Loucy (cell line): Measurements from ENCODE around the gene KLF13.
A peak's percentile ranks its signal among the peaks of the same experiment; 100 is the strongest.

ENCODE experiments used
- H2AFZ ChIP-seq: fragments of 200-600 bp; sonication (generic); 2 replicates; pipeline ENCODE4 v1.6.0; 2016; ENCODE audit warnings: antibody characterized with exemption, mild to moderate bottlenecking, low read length, moderate library complexity
- H3F3A ChIP-seq: fragments of 200-600 bp; 2 replicates; pipeline ENCODE4 v1.6.0; 2016; ENCODE audit warnings: antibody characterized with exemption, low read depth, mild to moderate bottlenecking
- H3K27me3 ChIP-seq: fragments of 200-600 bp; sonication (generic); 2 replicates; pipeline ENCODE4 v1.6.1; 2014; ENCODE audit warnings: low read length, mild to moderate bottlenecking; ENCODE audit not compliant: insufficient read depth, poor library complexity, severe bottlenecking
- H3K36me3 ChIP-seq: fragments of 200-600 bp; sonication (generic); 2 replicates; pipeline ENCODE4 v1.6.1; 2016; ENCODE audit warnings: low read length; ENCODE audit not compliant: insufficient read depth
- H3K4me1 ChIP-seq: fragments of 200-600 bp; sonication (generic); 2 replicates; pipeline ENCODE4 v1.5.1; 2014; ENCODE audit warnings: low read length, mild to moderate bottlenecking; ENCODE audit not compliant: insufficient read depth, poor library complexity, severe bottlenecking
- H3K4me2 ChIP-seq: fragments of 200-600 bp; sonication (generic); 2 replicates; pipeline ENCODE4 v1.6.0; 2014; ENCODE audit warnings: antibody characterized with exemption, low read length, low read depth, mild to moderate bottlenecking; ENCODE audit not compliant: poor library complexity, severe bottlenecking
- H3K4me3 ChIP-seq: fragments of 200-600 bp; sonication (generic); 2 replicates; pipeline ENCODE4 v1.5.1; 2014; ENCODE audit warnings: low read length, mild to moderate bottlenecking, mixed read lengths; ENCODE audit not compliant: poor library complexity, severe bottlenecking
- H3K79me2 ChIP-seq: fragments of 200-600 bp; sonication (generic); 2 replicates; pipeline ENCODE4 v1.6.1; 2014; ENCODE audit warnings: low read length; ENCODE audit not compliant: insufficient read depth
- H3K9ac ChIP-seq: fragments of 200-600 bp; sonication (generic); 2 replicates; pipeline ENCODE4 v1.6.0; 2014; ENCODE audit warnings: mild to moderate bottlenecking, low read depth, low read length, moderate library complexity; ENCODE audit not compliant: poor library complexity, severe bottlenecking
- H3K9me2 ChIP-seq: fragments of 200-600 bp; sonication (generic); replicated peaks from 2 replicates; pipeline ENCODE4 v1.6.1; 2016; ENCODE audit warnings: low read depth, low read length, mixed read lengths
- H3K9me3 ChIP-seq: fragments of 200-600 bp; sonication (generic); 2 replicates; pipeline ENCODE4 v1.6.1; 2014; ENCODE audit warnings: mild to moderate bottlenecking, antibody characterized with exemption, low read length, low read depth; ENCODE audit not compliant: insufficient read depth
- H4K20me1 ChIP-seq: fragments of 200-600 bp; sonication (generic); 2 replicates; pipeline ENCODE4 v1.6.0; 2014; ENCODE audit warnings: antibody characterized with exemption, low read length, mild to moderate bottlenecking; ENCODE audit not compliant: insufficient read depth, poor library complexity, severe bottlenecking
- EZH2phosphoT487 ChIP-seq: fragments of 200-600 bp; IDR thresholded peaks from 2 replicates; pipeline ENCODE4 v1.6.1; 2018; ENCODE audit warnings: antibody characterized with exemption, mild to moderate bottlenecking, moderate library complexity, borderline replicate concordance
- TF ChIP-seq, protein P1 (sequence below): fragments of 200-600 bp; sonication (generic); conservative IDR thresholded peaks from 2 replicates; pipeline ENCODE4 v1.5.1; 2014; ENCODE audit warnings: mild to moderate bottlenecking, antibody characterized with exemption, low read length

The KLF13 gene

DNA sequence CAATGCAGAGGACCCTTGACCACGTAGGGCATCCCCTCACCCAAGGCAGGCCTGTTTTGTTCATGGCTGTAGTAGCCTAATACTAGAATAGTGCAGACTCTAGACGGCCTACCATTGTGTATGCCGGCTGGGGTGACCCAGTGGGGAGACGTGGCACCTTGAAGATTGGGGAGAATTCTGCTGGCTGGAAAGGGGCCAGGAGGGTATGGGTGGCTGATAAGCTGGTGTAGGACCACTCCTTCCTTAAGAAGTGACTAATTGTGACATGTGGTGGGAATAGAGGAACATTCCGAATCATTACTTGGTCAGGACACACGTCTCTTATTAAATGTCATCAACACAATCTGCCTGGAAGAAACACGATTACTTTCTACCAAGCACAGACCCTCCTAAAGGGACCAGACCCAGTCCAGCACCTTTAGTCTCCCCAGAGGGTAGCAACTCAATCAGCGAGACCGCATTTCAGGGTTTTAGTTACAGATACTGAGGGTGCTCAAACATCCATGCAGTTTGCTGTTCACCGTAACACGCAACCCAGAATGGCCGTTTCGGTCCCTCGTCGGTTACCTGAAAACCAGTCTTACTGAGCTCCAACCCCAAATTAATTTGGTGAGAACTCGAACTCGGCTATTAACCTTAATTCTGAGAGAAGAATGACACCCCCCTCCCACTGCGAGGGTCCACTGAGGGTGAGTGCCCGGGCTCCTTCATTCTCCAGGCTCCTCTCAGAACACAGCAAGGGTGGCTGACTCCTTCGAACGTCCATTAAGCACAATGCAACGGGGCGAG, 1.6 kb upstream of the KLF13 start:
- peak overlapping the region; percentile 95 for H3K4me2 ChIP-seq
- peaks cover 37% of the 10 kb centered on the region for H3K79me2 ChIP-seq
- H4K20me1 ChIP-seq: peaks cover 23% of the 10 kb centered on the region
- TF ChIP-seq, protein P1, sequence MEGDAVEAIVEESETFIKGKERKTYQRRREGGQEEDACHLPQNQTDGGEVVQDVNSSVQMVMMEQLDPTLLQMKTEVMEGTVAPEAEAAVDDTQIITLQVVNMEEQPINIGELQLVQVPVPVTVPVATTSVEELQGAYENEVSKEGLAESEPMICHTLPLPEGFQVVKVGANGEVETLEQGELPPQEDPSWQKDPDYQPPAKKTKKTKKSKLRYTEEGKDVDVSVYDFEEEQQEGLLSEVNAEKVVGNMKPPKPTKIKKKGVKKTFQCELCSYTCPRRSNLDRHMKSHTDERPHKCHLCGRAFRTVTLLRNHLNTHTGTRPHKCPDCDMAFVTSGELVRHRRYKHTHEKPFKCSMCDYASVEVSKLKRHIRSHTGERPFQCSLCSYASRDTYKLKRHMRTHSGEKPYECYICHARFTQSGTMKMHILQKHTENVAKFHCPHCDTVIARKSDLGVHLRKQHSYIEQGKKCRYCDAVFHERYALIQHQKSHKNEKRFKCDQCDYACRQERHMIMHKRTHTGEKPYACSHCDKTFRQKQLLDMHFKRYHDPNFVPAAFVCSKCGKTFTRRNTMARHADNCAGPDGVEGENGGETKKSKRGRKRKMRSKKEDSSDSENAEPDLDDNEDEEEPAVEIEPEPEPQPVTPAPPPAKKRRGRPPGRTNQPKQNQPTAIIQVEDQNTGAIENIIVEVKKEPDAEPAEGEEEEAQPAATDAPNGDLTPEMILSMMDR: no peak
- no peak for TF ChIP-seq EZH2phosphoT487
- peaks cover 3% of the 10 kb centered on the region; the same call in 1 of the 2 replicates for H3F3A ChIP-seq
- H3K36me3 ChIP-seq: no peaks in the 10 kb centered on the region
- H2AFZ ChIP-seq: peak overlapping the region; percentile 4; the same call in 1 of the 2 replicates
- peaks cover 30% of the 10 kb centered on the region for H3K4me1 ChIP-seq
- no peaks in the 10 kb centered on the region for H3K9me2 ChIP-seq
- peak overlapping the region; percentile 77 for H3K4me3 ChIP-seq
- no peaks in the 10 kb centered on the region for H3K9me3 ChIP-seq
- peak overlapping the region; percentile 87 for H3K9ac ChIP-seq
- H3K27me3 ChIP-seq: no peaks in the 10 kb centered on the region

DNA sequence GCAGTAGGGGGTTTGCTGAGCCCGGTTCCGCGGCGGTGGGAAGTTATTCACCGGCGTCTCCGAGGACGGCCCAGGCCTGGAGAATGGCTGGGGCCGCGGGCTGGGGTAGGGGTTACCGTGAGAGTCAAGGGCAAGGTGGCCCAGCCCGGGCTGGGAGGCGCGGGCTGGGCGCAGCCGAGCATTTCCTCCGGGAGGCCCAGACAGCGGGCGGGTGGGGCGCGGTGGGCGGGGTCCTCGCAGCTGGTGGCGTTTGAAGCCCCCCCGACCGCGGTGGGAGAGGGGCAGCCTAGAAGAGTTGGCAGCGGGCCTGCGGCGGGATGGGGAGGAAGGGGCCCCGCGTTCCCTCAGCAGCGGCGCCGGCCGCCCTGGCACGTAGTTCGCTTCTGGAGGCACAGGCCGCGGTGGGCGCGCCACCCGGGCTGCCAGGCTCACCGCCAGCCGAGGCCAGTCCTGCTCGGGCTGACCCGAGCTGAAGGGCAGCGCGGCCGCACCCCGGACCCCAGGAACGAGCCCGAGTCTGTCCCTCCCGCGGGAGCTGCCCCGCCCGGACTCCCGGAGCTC, 960 bp upstream of the KLF13 start:
- Histone ChIP-seq H3K4me2 (peak overlapping the region; percentile 95), H3K9ac (peak overlapping the region; percentile 87), H3K9me2 (no peaks in the 10 kb centered on the region), H3K79me2 (peaks cover 44% of the 10 kb centered on the region), H3K27me3 (no peaks in the 10 kb centered on the region), H3F3A (peaks cover 3% of the 10 kb centered on the region; the same call in 1 of the 2 replicates), H4K20me1 (peaks cover 30% of the 10 kb centered on the region), H2AFZ (peak overlapping the region; percentile 32), H3K4me1 (peaks cover 37% of the 10 kb centered on the region), H3K4me3 (peak overlapping the region; percentile 77), H3K36me3 (no peaks in the 10 kb centered on the region), H3K9me3 (no peaks in the 10 kb centered on the region)
- no peak for TF ChIP-seq EZH2phosphoT487
- TF ChIP-seq, protein P1: no peak

DNA sequence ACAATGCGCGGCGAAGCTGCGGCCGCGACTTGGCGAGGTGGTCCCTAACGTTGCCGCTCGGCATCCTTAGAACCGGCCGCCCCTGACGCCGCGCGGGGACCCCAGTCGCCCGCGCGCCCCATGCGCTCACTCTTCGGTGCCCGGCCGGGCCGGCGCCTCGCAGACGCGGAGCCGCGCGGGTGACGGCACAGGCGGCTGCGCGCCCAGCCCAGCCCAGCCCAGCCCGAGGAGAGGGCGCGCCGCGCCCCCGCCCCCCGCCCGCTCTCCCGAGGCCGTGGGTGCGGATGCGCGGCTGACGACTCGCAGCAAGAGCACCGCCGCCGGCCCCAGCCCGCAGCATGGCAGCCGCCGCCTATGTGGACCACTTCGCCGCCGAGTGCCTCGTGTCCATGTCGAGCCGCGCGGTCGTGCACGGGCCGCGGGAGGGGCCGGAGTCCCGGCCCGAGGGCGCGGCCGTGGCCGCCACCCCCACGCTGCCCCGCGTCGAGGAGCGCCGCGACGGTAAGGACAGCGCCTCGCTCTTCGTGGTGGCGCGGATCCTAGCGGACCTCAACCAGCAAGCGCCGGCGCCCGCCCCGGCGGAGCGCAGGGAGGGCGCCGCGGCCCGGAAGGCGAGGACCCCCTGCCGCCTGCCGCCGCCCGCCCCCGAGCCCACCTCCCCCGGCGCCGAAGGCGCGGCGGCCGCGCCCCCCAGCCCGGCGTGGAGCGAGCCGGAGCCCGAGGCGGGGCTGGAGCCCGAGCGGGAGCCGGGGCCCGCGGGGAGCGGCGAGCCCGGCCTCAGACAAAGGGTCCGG, 437 bp downstream of the KLF13 start:
- H3K4me3 ChIP-seq: peak overlapping the region; percentile 86
- H3K4me1 ChIP-seq: peaks cover 51% of the 10 kb centered on the region
- H4K20me1 ChIP-seq: peaks cover 44% of the 10 kb centered on the region
- TF ChIP-seq, protein P1: no peak
- TF ChIP-seq EZH2phosphoT487: no peak
- H3K9me2 ChIP-seq: no peaks in the 10 kb centered on the region
- peaks cover 3% of the 10 kb centered on the region; the same call in 1 of the 2 replicates for H3F3A ChIP-seq
- H3K9me3 ChIP-seq: no peaks in the 10 kb centered on the region
- H3K4me2 ChIP-seq: peak overlapping the region; percentile 54
- peaks cover 58% of the 10 kb centered on the region for H3K79me2 ChIP-seq
- H3K27me3 ChIP-seq: no peaks in the 10 kb centered on the region
- H3K9ac ChIP-seq: peak overlapping the region; percentile 51
- H3K36me3 ChIP-seq: no peaks in the 10 kb centered on the region
- 0 out of 2 replicates have a peak overlapping the region, but pooled peaks have one; percentile 52 for H2AFZ ChIP-seq
